Measurements from ENCODE around the gene BIRC6.
"Not testable (repeated sequence)": the region's sequence is repeated elsewhere in the genome, so short reads cannot be mapped to it uniquely, and the experiment has no call there.

DNA sequence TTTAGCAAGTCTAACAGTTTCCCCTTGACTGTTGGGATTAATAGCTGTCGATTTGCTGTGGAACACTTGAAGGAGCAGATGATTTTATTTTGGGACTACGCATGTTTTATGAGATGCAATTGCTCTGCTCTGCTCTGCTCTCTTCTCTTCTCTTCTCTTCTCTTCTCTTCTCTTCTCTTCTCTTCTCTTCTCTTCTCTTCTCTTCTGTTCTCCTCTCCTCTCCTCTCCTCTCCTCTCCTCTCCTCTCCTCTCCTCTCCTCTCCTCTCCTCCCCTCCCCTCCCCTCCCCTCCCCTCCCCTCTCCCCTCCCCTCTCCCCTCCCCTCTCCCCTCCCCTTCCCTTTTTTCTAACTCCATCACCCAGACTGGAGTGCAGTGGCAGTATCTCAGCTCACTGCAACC is 104.0 kb downstream of the BIRC6 start:
- not testable (repeated sequence) for TF ChIP-seq POLR2A (IDR thresholded peaks at IDR 0.05; ENCODE audit: low read depth, low read length); TAF1 (IDR thresholded peaks at IDR 0.05; ENCODE audit: borderline replicate concordance, low read depth, low read length); POLR2AphosphoS5 (IDR thresholded peaks at IDR 0.05; ENCODE audit: low read depth, low read length)
